ENCODE measurements around the gene LEFTY2. TPM values are rescaled to one million over a fixed set of nuclear protein-coding genes. Genes with fewer than 3 reads are reported as not detected.
A peak's percentile ranks its signal among the peaks of the same experiment; 100 is the strongest.

LEFTY2 gene
- total and polyA plus RNA-seq, 9 of the 15 experiments (the other 6 are each of a cell fraction or from before 2014, with no cell fraction given) = 0.04 to 0.14 TPM; not detected in 7

DNA sequence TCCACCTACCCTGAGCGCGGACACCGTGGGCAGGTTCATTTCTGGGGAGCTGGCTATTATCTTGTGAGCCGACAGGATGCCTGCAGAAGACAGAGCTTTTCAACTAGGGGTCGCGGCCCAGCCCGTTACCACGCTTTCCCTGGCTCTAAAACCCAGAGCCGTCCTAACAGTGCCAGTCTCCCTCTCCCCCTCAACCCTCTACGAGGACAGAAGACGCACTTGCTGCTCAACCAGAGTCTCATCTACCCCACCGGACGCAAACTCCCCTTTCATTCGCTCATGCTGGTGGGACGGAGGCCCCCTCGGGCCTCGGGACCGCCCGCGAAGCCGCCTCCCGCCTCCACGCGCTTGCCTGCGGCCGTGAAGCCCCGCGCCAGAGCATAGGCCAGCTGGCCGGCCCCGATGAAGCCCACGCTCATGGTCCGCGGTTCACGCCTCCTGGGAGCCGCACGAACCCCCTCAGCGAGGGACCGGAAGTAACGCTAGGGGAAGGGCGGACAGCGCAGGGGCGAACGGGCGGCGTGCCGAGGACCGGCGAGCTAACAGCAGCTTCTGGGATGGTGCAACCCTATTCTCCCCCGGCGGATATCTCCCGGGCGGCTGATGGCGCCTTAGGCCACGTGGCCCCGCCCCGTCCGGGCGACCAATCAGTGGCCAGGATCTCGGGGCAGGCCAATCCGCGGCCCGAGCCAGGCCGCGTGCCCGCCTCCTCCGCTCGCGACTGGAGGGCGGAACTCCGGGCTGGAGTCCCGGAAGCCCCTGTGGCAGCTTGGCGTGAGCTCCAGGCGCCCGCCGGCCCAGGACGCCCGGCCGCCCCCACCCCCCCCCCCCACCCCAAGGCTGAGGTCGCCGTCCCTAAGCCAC, 17.1 kb downstream of the LEFTY2 start, which contains the start of gene PYCR2 (continued):
- peak; percentile 72 to 79 for TF ChIP-seq MAZ (CRISPR knock-in tag; conservative IDR thresholded peaks at IDR 0.05 in 1 of 2, IDR thresholded peaks at IDR 0.05 in 1 of 2)
- no peak for TF ChIP-seq CBX2 (IDR thresholded peaks at IDR 0.05; ENCODE audit: insufficient read depth, low read length, poor library complexity, severe bottlenecking)
- TF ChIP-seq, protein P1, sequence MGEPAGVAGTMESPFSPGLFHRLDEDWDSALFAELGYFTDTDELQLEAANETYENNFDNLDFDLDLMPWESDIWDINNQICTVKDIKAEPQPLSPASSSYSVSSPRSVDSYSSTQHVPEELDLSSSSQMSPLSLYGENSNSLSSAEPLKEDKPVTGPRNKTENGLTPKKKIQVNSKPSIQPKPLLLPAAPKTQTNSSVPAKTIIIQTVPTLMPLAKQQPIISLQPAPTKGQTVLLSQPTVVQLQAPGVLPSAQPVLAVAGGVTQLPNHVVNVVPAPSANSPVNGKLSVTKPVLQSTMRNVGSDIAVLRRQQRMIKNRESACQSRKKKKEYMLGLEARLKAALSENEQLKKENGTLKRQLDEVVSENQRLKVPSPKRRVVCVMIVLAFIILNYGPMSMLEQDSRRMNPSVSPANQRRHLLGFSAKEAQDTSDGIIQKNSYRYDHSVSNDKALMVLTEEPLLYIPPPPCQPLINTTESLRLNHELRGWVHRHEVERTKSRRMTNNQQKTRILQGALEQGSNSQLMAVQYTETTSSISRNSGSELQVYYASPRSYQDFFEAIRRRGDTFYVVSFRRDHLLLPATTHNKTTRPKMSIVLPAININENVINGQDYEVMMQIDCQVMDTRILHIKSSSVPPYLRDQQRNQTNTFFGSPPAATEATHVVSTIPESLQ (CRISPR knock-in tag; IDR thresholded peaks at IDR 0.05) = peak; percentile 89
- TF ChIP-seq GTF2F1 (IDR thresholded peaks at IDR 0.05; ENCODE audit: low read depth, low read length) = peak; percentile 33; the same call in 1 of the 2 replicates
- no peak for TF ChIP-seq TAF15 (IDR thresholded peaks at IDR 0.05; ENCODE audit: low read depth, low read length)
- TF ChIP-seq, protein P2, sequence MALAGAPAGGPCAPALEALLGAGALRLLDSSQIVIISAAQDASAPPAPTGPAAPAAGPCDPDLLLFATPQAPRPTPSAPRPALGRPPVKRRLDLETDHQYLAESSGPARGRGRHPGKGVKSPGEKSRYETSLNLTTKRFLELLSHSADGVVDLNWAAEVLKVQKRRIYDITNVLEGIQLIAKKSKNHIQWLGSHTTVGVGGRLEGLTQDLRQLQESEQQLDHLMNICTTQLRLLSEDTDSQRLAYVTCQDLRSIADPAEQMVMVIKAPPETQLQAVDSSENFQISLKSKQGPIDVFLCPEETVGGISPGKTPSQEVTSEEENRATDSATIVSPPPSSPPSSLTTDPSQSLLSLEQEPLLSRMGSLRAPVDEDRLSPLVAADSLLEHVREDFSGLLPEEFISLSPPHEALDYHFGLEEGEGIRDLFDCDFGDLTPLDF (CRISPR knock-in tag; IDR thresholded peaks at IDR 0.05) = 0 out of 2 replicates have a peak, but pooled peaks have one; percentile 80
- no peak for TF ChIP-seq BRCA1 (IDR thresholded peaks at IDR 0.05)
- peak; percentile 97 for TF ChIP-seq BRCA1 (CRISPR knock-in tag; IDR thresholded peaks at IDR 0.05)
- no peak for TF ChIP-seq ATF1 (CRISPR knock-in tag; IDR thresholded peaks at IDR 0.05)
- TF ChIP-seq ATF1 (tag; IDR thresholded peaks at IDR 0.05) = peak; percentile 80
- TF ChIP-seq ELF2 (CRISPR knock-in tag; IDR thresholded peaks at IDR 0.05) = no peak
- TF ChIP-seq HIVEP1 (CRISPR knock-in tag; IDR thresholded peaks at IDR 0.05) = no peak
- TF ChIP-seq, protein P3, sequence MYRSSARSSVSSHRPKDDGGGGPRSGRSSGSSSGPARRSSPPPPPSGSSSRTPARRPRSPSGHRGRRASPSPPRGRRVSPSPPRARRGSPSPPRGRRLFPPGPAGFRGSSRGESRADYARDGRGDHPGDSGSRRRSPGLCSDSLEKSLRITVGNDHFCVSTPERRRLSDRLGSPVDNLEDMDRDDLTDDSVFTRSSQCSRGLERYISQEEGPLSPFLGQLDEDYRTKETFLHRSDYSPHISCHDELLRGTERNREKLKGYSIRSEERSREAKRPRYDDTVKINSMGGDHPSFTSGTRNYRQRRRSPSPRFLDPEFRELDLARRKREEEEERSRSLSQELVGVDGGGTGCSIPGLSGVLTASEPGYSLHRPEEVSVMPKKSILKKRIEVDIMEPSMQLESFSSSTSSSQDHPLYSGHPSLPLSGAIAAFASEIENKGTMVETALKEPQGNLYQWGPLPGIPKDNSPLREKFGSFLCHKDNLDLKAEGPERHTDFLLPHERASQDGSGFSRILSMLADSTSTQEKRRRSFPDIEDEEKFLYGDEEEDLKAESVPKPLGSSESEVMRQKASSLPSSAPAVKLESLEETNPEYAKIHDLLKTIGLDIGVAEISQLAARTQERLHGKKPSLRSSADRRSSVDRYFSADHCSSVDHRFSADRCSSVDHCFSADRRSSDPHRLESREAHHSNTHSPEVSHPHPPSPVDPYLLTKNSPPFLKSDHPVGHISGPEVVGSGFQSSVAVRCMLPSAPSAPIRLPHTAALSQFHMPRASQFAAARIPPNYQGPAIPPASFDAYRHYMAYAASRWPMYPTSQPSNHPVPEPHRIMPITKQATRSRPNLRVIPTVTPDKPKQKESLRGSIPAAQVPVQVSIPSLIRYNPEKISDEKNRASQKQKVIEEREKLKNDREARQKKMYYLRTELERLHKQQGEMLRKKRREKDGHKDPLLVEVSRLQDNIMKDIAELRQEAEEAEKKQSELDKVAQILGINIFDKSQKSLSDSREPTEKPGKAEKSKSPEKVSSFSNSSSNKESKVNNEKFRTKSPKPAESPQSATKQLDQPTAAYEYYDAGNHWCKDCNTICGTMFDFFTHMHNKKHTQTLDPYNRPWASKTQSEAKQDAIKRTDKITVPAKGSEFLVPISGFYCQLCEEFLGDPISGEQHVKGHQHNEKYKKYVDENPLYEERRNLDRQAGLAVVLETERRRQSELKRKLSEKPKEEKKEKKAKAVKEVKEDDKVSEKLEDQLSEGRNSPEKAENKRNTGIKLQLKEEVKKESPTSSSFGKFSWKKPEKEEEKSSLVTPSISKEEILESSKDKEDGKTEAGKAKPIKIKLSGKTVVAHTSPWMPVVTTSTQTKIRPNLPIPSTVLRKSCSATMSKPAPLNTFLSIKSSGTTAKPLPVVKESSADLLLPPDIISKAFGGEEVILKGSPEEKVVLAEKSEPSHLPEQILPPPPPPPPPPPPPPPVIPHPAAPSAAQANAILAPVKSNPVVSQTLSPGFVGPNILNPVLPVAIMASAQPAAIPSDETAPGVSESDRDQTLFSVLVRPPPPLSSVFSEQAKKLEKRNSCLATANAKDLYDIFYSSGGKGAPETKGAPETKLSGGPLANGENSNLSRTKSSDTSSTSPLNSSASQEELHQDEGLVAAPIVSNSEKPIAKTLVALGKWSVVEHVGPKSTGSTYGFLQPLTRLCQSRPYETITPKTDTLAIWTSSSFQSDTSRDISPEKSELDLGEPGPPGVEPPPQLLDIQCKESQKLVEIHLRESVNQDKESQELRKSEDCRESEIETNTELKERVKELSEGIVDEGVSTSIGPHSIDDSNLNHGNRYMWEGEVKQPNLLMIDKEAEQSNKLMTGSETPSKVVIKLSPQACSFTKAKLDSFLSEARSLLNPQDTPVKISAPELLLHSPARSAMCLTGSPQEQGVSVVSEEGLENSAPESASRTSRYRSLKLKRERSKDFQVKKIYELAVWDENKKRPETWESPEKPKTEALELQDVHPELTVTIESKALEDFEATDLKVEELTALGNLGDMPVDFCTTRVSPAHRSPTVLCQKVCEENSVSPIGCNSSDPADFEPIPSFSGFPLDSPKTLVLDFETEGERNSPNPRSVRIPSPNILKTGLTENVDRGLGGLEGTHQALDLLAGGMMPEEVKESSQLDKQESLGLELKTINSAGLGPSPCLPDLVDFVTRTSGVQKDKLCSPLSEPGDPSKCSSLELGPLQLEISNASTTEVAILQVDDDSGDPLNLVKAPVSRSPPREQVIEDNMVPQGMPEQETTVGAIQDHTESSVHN (IDR thresholded peaks at IDR 0.05; ENCODE audit: borderline replicate concordance in 1 of 2, low read depth in 1 of 2) = no peak
- TF ChIP-seq PURB (CRISPR knock-in tag; IDR thresholded peaks at IDR 0.05; ENCODE audit: low read depth) = no peak
- TF ChIP-seq ZNF408 (CRISPR knock-in tag; IDR thresholded peaks at IDR 0.05; ENCODE audit: low read depth) = no peak
- TF ChIP-seq POU5F1 (IDR thresholded peaks at IDR 0.05; ENCODE audit: borderline replicate concordance, low read depth, low read length, partially characterized antibody) = no peak
